GM19463 (cell line): ENCODE results near the gene VGLL1.

ENCODE experiments used
- ATAC-seq: cut with Tn5 transposase; IDR thresholded peaks from one replicate; pipeline ENCODE4 v1.9.1; 2021; ENCODE audit warnings: mild to moderate bottlenecking, moderate library complexity; ENCODE audit not compliant: unreplicated experiment

Gene VGLL1

GRCh38 chrX:136531951-136532350 is at the start of gene VGLL1:
Gene VGLL1, plus strand, starts transcription at chrX:136532215. Its CDS starts 3,806 bp downstream, at chrX:136536021.
- ATAC-seq, result no peak

- no peak for ATAC-seq
These were observed 44.4 kb upstream of the VGLL1 start, which contains the start of gene BRS3 for GRCh38 chrX:136487647-136488046. Gene BRS3, plus strand, starts transcription at chrX:136487947. Its CDS starts 168 bp downstream, at chrX:136488115.

- no peak for ATAC-seq
These were observed 43.3 kb upstream of the VGLL1 start for GRCh38 chrX:136488706-136489105.

GRCh38 chrX:136491832-136492231 is 40.2 kb upstream of the VGLL1 start:
- no peak for ATAC-seq

- ATAC-seq, result no peak
These were observed 39.0 kb upstream of the VGLL1 start for GRCh38 chrX:136493011-136493410.

GRCh38 chrX:136495043-136495442 is 37.0 kb upstream of the VGLL1 start:
- no peak for ATAC-seq

- ATAC-seq, result no peak
These were observed 35.7 kb upstream of the VGLL1 start for GRCh38 chrX:136496186-136496763.

- ATAC-seq, result peak; percentile 78
These were observed 35.1 kb upstream of the VGLL1 start for GRCh38 chrX:136496764-136497555.

- peak; percentile 4 for ATAC-seq
These were observed 34.4 kb upstream of the VGLL1 start, which contains the start of gene HTATSF1 for GRCh38 chrX:136497556-136498052. Gene HTATSF1, plus strand, starts transcription at chrX:136497592. Its CDS starts 93 bp downstream, at chrX:136497685.

- no peak for ATAC-seq
These were observed 12.9 kb upstream of the VGLL1 start for GRCh38 chrX:136519069-136519468.

- ATAC-seq, result no peak
These were observed 8.2 kb upstream of the VGLL1 start for GRCh38 chrX:136523770-136524169.

GRCh38 chrX:136525738-136526606 is 6.0 kb upstream of the VGLL1 start:
- no peak for ATAC-seq

- ATAC-seq, result no peak
These were observed 3.2 kb upstream of the VGLL1 start for GRCh38 chrX:136528645-136529315.

GRCh38 chrX:136529795-136530194 is 2.2 kb upstream of the VGLL1 start:
- no peak for ATAC-seq

GRCh38 chrX:136534131-136534530 is 2.1 kb downstream of the VGLL1 start:
- ATAC-seq, result no peak

GRCh38 chrX:136538811-136539210 is 6.8 kb downstream of the VGLL1 start:
- ATAC-seq, result no peak

GRCh38 chrX:136540226-136540625 is 8.2 kb downstream of the VGLL1 start:
- ATAC-seq, result no peak

GRCh38 chrX:136541294-136541693 is 9.3 kb downstream of the VGLL1 start:
- no peak for ATAC-seq

GRCh38 chrX:136542281-136542680 is 10.3 kb downstream of the VGLL1 start:
- no peak for ATAC-seq

GRCh38 chrX:136546371-136546781 is 14.4 kb downstream of the VGLL1 start:
- ATAC-seq, result no peak

- no peak for ATAC-seq
These were observed 17.2 kb downstream of the VGLL1 start for GRCh38 chrX:136549226-136549625.
